NB4 (cell line): ENCODE measurements around the gene RNF145.

Source experiments
- MYC ChIP-seq: IDR thresholded peaks from 2 replicates; pipeline ENCODE4 v1.6.1; 2011; ENCODE audit warnings: low read depth, low read length
- POLR2A ChIP-seq: IDR thresholded peaks from 2 replicates; pipeline ENCODE4 v1.6.1; 2011; ENCODE audit warnings: mild to moderate bottlenecking; ENCODE audit not compliant: insufficient read length; ENCODE audit errors: extremely low read depth

GRCh38 chr5:159112436-159112835, 96.9 kb downstream of the RNF145 start:
- TF ChIP-seq POLR2A (no peak), MYC (no peak)
